ENCODE results near the gene HTR7.

HTR7 gene

DNA sequence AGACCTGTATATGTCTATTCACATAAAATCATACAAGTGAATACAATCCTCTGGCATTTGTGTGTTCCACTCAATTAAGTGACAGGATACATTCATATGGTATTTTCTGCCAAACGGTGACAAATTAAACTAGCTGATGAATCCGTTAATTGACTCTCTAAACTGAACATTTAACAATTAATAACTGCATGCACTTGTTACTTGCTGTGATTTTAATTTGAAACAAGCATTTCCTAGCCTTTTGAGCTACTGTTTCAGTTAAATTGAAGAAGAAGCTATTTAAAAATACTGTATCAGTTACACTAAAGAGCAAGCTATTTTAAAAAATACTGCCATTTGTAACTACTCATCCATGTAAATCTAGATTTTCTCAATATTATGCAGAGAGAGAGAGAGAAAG, 67.4 kb downstream of the HTR7 start:
- no peak overlapping the region for H3K4me3 ChIP-seq (ENCODE audit: low read length)
- TF ChIP-seq, protein P1, sequence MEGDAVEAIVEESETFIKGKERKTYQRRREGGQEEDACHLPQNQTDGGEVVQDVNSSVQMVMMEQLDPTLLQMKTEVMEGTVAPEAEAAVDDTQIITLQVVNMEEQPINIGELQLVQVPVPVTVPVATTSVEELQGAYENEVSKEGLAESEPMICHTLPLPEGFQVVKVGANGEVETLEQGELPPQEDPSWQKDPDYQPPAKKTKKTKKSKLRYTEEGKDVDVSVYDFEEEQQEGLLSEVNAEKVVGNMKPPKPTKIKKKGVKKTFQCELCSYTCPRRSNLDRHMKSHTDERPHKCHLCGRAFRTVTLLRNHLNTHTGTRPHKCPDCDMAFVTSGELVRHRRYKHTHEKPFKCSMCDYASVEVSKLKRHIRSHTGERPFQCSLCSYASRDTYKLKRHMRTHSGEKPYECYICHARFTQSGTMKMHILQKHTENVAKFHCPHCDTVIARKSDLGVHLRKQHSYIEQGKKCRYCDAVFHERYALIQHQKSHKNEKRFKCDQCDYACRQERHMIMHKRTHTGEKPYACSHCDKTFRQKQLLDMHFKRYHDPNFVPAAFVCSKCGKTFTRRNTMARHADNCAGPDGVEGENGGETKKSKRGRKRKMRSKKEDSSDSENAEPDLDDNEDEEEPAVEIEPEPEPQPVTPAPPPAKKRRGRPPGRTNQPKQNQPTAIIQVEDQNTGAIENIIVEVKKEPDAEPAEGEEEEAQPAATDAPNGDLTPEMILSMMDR (conservative IDR thresholded peaks at IDR 0.05; ENCODE audit: low read depth, low read length) = no peak
- DNase-seq (ENCODE audit: low read depth) = no peak

DNA sequence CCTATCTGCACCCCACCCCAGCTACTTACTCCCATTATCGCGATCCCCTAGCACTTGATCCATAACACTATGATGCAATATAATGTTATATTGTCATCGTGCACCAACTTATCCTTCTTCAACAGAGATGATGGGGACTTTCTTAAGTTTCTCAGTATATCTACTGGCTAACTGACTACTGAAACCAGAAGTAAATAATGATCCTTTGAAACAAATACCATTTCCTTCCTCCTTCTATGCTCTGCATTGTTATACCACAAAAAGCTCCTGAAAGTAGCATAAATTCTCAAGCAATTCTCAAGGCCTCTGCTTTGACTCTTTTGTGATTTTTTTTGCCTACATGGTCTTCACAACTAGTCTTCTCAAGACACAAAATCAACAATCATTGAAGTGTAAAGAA, 68.9 kb downstream of the HTR7 start:
- TF ChIP-seq, protein P1 (conservative IDR thresholded peaks at IDR 0.05; ENCODE audit: low read depth, low read length) = no peak
- DNase-seq (ENCODE audit: low read depth) = no peak

DNA sequence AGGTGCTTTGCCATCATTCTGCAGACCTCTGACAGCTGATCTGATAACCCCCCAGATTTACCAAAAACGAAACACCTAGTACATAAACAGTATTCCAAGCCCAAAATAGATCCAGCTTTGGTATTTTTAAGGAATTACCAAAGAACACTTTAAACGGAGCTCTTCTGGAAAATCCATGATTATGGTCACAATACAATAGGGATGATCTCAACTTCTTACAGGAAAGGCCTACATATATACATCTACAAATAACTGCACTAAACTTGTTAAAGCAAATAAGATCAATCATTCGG, 69.7 kb downstream of the HTR7 start:
- TF ChIP-seq, protein P1 (conservative IDR thresholded peaks at IDR 0.05; ENCODE audit: low read depth, low read length) = no peak
- no peak for DNase-seq (ENCODE audit: low read depth)
- no peak overlapping the region for H3K4me3 ChIP-seq (ENCODE audit: low read length)

More for the DNA sequence above, 68.9 kb downstream of the HTR7 start:
- no peak overlapping the region for H3K4me3 ChIP-seq (ENCODE audit: low read length)

DNA sequence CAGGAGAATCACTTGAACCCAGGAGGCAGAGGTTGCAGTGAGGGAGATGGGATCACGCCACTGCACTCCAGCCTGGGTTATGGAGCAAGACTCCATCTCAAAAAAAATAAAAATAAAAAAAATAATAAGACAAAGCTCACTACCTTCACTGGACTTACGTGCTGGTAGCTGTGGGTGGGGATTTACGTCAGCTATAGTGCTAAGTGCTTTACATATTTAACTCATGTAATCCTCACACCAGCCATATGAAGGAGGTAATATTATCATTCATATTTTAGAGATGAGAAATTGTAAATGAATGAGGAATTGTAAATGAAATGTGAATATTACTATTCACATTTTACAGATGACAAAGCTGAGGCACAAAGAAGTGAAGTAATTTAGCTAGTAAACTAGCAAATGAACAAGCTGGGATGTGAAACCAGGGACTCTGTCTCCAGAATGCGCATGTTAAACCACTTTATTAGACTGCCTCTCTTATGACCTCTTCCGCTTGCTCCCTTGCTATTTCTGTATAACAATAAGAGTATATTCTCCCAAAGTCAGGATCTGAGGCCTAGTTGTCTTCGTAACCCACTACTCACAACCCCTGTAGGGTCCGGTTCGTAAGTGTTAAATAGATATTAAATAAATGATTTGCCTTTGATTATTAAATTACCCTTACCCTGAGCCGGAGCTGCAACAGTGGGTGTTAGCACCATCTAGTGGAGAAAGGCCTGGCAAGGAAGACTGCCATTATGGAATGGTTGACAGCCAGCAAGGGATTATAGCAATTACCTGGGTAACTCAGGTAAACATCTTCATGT, 70.2 kb downstream of the HTR7 start:
- TF ChIP-seq, protein P1 (conservative IDR thresholded peaks at IDR 0.05; ENCODE audit: low read depth, low read length) = peak; percentile 96

DNA sequence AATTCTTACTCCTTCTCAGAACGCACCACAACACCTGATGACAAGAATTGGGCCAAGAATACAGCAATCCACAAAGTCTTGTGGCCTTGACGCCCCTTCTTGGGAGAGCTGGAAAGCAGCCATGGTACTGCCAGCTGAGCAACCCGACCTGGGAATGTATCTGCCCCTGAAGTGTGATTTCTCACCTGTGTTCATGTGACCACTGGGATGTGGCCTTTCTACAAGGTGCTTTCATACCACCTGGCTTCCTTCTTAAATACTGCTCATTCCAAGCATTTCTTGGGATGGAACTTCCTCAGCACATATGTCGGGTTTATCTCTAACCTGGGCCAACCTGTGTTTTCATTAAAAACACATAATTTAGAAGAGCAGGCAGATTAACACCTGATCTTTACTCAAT, 72.1 kb downstream of the HTR7 start:
- TF ChIP-seq, protein P1 (conservative IDR thresholded peaks at IDR 0.05; ENCODE audit: low read depth, low read length) = no peak
- DNase-seq (ENCODE audit: low read depth) = no peak
- no peak overlapping the region for H3K4me3 ChIP-seq (ENCODE audit: low read length)

More for the DNA sequence above, 70.2 kb downstream of the HTR7 start:
- no peak overlapping the region for H3K4me3 ChIP-seq (ENCODE audit: low read length)
- peak; percentile 10 for DNase-seq (ENCODE audit: low read depth)

DNA sequence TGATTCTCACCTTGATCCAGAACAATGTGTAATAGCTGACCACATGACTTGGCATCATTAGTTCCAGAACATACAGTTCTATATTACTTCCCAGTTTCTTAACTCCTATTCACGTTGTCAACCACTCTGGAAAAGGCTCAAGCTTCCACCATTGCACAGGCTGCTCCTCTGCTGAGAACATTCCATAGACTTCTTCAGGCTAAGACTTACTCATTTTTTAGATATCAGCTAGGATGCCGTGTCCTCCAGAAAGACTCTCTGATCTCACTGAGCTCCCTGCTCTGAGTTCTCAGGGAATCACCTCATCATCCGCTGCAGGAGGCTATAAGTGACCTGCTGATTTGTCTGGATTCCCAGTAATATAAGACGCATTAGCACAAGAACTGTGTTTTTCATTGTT, 73.1 kb downstream of the HTR7 start:
- DNase-seq (ENCODE audit: low read depth) = no peak
- TF ChIP-seq, protein P1 (conservative IDR thresholded peaks at IDR 0.05; ENCODE audit: low read depth, low read length) = no peak
- no peak overlapping the region for H3K4me3 ChIP-seq (ENCODE audit: low read length)

DNA sequence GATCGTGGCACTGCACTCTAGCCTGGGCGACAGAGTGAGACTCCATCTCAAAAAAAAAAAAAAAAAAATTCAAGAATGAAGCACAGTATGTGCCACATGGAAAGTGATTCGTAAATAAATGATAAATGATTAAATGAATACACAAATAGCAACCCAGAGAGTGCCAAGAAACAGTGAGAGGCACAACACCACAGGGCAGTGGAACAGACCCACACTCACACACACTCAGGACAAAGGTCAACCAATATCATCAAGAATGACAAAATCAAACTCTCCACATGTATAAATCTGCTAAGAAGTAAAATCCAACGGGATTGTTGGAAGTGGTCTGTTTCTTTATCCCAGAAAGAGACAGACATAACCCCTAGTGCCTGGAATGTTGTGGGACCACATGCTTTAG, 77.4 kb downstream of the HTR7 start:
- TF ChIP-seq, protein P1 (conservative IDR thresholded peaks at IDR 0.05; ENCODE audit: low read depth, low read length) = no peak
- DNase-seq (ENCODE audit: low read depth) = no peak
- H3K4me3 ChIP-seq (ENCODE audit: low read length) = no peak overlapping the region
